OCI-LY3 (cell line): ENCODE measurements around the gene GALNT2.

Source experiments
- H2AFZ ChIP-seq: fragments of 200-600, 300-600 bp; shearing (Covaris generic); 2 replicates; pipeline ENCODE4 v1.6.0; 2014; ENCODE audit warnings: antibody characterized with exemption, low read depth, low read length
- H3K27ac ChIP-seq: fragments of 200-600, 300-600 bp; sonication (generic); 2 replicates; pipeline ENCODE4 v1.5.1; 2014; ENCODE audit warnings: mild to moderate bottlenecking, low read length, moderate library complexity, mixed read lengths
- H3K27me3 ChIP-seq: fragments of 200-600, 300-600 bp; sonication (generic); 2 replicates; pipeline ENCODE4 v1.6.1; 2014; ENCODE audit warnings: low read depth, low read length, mixed read lengths
- H3K36me3 ChIP-seq: fragments of 200-600, 300-600 bp; sonication (generic); replicated peaks from 2 replicates; pipeline ENCODE3; 2014; ENCODE audit warnings: low read depth, low read length, mixed read lengths
- H3K4me1 ChIP-seq: fragments of 300-600, 200-600 bp; sonication (generic); 2 replicates; pipeline ENCODE4 v1.6.1; 2014; ENCODE audit warnings: low read length, mixed read lengths
- H3K4me2 ChIP-seq: fragments of 200-600, 300-600 bp; sonication (generic); 2 replicates; pipeline ENCODE4 v1.6.1; 2014; ENCODE audit warnings: low read length, mixed read lengths
- H3K4me3 ChIP-seq: fragments of 300-600, 200-600 bp; sonication (generic); 2 replicates; pipeline ENCODE4 v1.5.1; 2014; ENCODE audit warnings: antibody characterized with exemption, mild to moderate bottlenecking, low read length, moderate library complexity
- H3K79me2 ChIP-seq: fragments of 300-600, 200-600 bp; shearing (Covaris generic); 2 replicates; pipeline ENCODE4 v1.6.1; 2014; ENCODE audit warnings: mild to moderate bottlenecking, low read length, mixed read lengths
- H3K9ac ChIP-seq: fragments of 300-600, 200-600 bp; shearing (Covaris generic); 2 replicates; pipeline ENCODE4 v1.6.0; 2014; ENCODE audit warnings: mild to moderate bottlenecking, low read length, moderate library complexity
- H3K9me3 ChIP-seq: fragments of 200-600, 300-600 bp; shearing (Covaris generic); 2 replicates; pipeline ENCODE4 v1.6.1; 2014; ENCODE audit warnings: low read length, mixed read lengths; ENCODE audit not compliant: insufficient read depth
- H4K20me1 ChIP-seq: fragments of 200-600, 300-600 bp; sonication (generic); 2 replicates; pipeline ENCODE4 v1.6.1; 2016; ENCODE audit warnings: low read length, mixed read lengths; ENCODE audit not compliant: insufficient read depth
- EZH2phosphoT487 ChIP-seq: fragments of 200-600 bp; shearing (Covaris generic); IDR thresholded peaks from 2 replicates; pipeline ENCODE4 v1.6.1; 2018; ENCODE audit warnings: antibody characterized with exemption, mixed run types, low read depth
- TF ChIP-seq, protein P1 (sequence below): fragments of 200-600, 300-600 bp; sonication (generic); IDR thresholded peaks from 2 replicates; pipeline ENCODE4 v1.5.1; 2014; ENCODE audit warnings: antibody characterized with exemption, low read length, low read depth

GALNT2 gene

GRCh38 chr1:230170153-230170547 is 103.1 kb downstream of the GALNT2 start:
- Histone ChIP-seq H3K4me3 (peak overlapping the region; percentile 44; the same call in 1 of the 2 replicates), H3K27me3 (no peaks in the 10 kb centered on the region), H3K4me1 (peaks cover 18% of the 10 kb centered on the region), H2AFZ (no peak overlapping the region), H4K20me1 (peaks cover 26% of the 10 kb centered on the region), H3K36me3 (no peaks in the 10 kb centered on the region), H3K9me3 (no peaks in the 10 kb centered on the region), H3K4me2 (peak overlapping the region; percentile 59), H3K27ac (no peak overlapping the region), H3K79me2 (peaks cover 39% of the 10 kb centered on the region), H3K9ac (no peak overlapping the region)
- TF ChIP-seq, protein P1, sequence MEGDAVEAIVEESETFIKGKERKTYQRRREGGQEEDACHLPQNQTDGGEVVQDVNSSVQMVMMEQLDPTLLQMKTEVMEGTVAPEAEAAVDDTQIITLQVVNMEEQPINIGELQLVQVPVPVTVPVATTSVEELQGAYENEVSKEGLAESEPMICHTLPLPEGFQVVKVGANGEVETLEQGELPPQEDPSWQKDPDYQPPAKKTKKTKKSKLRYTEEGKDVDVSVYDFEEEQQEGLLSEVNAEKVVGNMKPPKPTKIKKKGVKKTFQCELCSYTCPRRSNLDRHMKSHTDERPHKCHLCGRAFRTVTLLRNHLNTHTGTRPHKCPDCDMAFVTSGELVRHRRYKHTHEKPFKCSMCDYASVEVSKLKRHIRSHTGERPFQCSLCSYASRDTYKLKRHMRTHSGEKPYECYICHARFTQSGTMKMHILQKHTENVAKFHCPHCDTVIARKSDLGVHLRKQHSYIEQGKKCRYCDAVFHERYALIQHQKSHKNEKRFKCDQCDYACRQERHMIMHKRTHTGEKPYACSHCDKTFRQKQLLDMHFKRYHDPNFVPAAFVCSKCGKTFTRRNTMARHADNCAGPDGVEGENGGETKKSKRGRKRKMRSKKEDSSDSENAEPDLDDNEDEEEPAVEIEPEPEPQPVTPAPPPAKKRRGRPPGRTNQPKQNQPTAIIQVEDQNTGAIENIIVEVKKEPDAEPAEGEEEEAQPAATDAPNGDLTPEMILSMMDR = no peak
- TF ChIP-seq EZH2phosphoT487 = no peak

DNA sequence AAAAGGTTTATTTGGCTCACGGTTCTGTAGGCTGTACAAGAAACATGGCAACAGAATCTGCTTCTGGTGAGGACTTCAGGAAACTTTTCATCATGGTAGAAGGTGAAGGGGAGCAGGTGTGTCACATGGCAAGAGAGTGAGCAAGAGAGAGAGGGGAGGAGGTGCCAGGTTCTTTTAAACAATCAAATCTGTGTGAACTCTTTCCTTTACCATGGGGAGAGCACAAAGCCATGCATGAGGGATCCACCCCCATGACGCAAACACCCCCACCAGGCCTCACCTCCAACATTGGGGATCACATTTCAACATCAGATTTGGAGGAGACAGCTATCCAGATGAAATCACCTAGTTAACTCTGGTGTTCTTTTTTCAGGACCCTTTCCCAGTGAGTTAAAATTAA is 103.6 kb downstream of the GALNT2 start:
- no peak overlapping the region for H3K27ac ChIP-seq
- TF ChIP-seq EZH2phosphoT487 = no peak
- TF ChIP-seq, protein P1 = no peak
- peaks cover 18% of the 10 kb centered on the region for H3K4me1 ChIP-seq
- H3K4me2 ChIP-seq = peak overlapping the region; percentile 59; the same call in 1 of the 2 replicates
- no peaks in the 10 kb centered on the region for H3K27me3 ChIP-seq
- H3K79me2 ChIP-seq = peaks cover 36% of the 10 kb centered on the region
- peaks cover 26% of the 10 kb centered on the region for H4K20me1 ChIP-seq
- H3K9ac ChIP-seq = no peak overlapping the region
- H2AFZ ChIP-seq = no peak overlapping the region
- no peaks in the 10 kb centered on the region for H3K36me3 ChIP-seq
- H3K4me3 ChIP-seq = no peak overlapping the region
- no peaks in the 10 kb centered on the region for H3K9me3 ChIP-seq

DNA sequence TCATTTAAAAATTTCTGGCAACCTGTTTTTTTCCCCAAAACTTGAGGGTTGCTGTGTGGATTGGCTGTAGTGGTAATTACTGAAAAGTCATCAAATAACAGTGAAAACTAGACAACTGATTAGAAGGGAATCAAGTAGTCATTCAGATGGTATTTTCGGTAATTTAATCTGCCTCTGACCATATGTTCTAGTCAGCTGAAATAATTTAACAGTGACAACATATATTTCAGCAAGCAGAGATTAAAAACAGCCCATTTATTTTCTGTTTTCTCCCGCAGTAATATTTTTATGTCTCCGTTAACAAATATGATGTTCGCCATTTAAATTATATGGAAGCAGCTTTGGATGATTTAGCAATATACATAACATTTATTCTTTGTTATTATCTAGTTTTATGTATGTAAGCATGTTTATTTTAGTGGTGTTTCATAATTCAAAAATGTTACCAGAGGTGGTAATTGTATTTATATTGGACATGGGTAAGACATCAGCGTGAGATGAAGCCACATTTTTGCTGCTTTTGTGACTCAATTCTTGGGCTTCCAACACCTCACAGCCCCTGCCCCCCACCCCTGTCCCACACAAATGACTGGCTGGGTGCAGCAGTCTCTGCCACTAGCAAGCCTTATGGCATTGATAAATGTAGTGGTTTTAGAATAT is 104.4 kb downstream of the GALNT2 start:
- Histone ChIP-seq H3K36me3 (no peaks in the 10 kb centered on the region), H3K27me3 (no peaks in the 10 kb centered on the region), H3K79me2 (peaks cover 31% of the 10 kb centered on the region), H4K20me1 (peaks cover 22% of the 10 kb centered on the region), H3K4me2 (no peak overlapping the region), H3K4me1 (peaks cover 18% of the 10 kb centered on the region), H3K4me3 (no peak overlapping the region), H3K27ac (no peak overlapping the region), H3K9ac (no peak overlapping the region), H2AFZ (no peak overlapping the region), H3K9me3 (no peaks in the 10 kb centered on the region)
- TF ChIP-seq, protein P1 = no peak
- TF ChIP-seq EZH2phosphoT487 = no peak

GRCh38 chr1:230172016-230172537 is 105.0 kb downstream of the GALNT2 start:
- no peak overlapping the region for H3K9ac ChIP-seq
- no peaks in the 10 kb centered on the region for H3K36me3 ChIP-seq
- H3K4me2 ChIP-seq = no peak overlapping the region
- H2AFZ ChIP-seq = no peak overlapping the region
- TF ChIP-seq, protein P1 = no peak
- no peak for TF ChIP-seq EZH2phosphoT487
- H3K27me3 ChIP-seq = no peaks in the 10 kb centered on the region
- H3K27ac ChIP-seq = no peak overlapping the region
- peaks cover 18% of the 10 kb centered on the region for H3K4me1 ChIP-seq
- H3K4me3 ChIP-seq = no peak overlapping the region
- peaks cover 29% of the 10 kb centered on the region for H3K79me2 ChIP-seq
- no peaks in the 10 kb centered on the region for H3K9me3 ChIP-seq
- peaks cover 21% of the 10 kb centered on the region for H4K20me1 ChIP-seq
